ENCODE results near the gene SNX3.

GRCh38 chr6:108163644-108164542 is 96.9 kb downstream of the SNX3 start:
- TF ChIP-seq CTCF (IDR thresholded peaks at IDR 0.05): no peak
- TF ChIP-seq POLR2A (IDR thresholded peaks at IDR 0.05): no peak
- no peak for TF ChIP-seq POLR2AphosphoS5 (IDR thresholded peaks at IDR 0.05)
- TF ChIP-seq EP300 (IDR thresholded peaks at IDR 0.05): no peak
